GM12878 (cell line): ENCODE data around the gene GNAL. TPM values are rescaled to one million over a fixed set of nuclear protein-coding genes. Genes with fewer than 3 reads are reported as not detected.

Experiments
- ATAC-seq: fragments of 200-7000 bp; cut with Tn5 transposase; 3 replicates; pipeline ENCODE4 v1.9.1; 2020; ENCODE audit warnings: mild to moderate bottlenecking, moderate library complexity
- BruUV-seq: library from RNA; stranded (reverse); fragments of 400-500 nt; replicated peaks from 2 replicates; lab custom pipeline; 2021; lab: Mats Ljungman, UMichigan
- CTCF ChIA-PET: fragments of 300-600 bp; sonication (Branson Sonifier 250); formaldehyde crosslinking; extraction: SDS; loops from one replicate; lab custom pipeline; 2021; ENCODE audit warnings: inconsistent platforms; lab: Yijun Ruan, JAX
- POLR2A ChIA-PET: fragments of 350-600 bp; formaldehyde crosslinking; extraction: SDS; loops from one replicate; lab custom pipeline; 2021; ENCODE audit warnings: inconsistent platforms; lab: Charles Lee
- RAD21 ChIA-PET: fragments of 300-600 bp; sonication (Branson Sonifier 250); formaldehyde crosslinking; loops from one replicate; lab custom pipeline; 2023; ENCODE audit warnings: antibody characterized with exemption; ENCODE audit not compliant: unreplicated experiment; lab: Charles Lee
- SMC1A ChIA-PET: fragments of 300-600 bp; sonication (Branson Sonifier 250); formaldehyde crosslinking; loops from one replicate; lab custom pipeline; 2023; ENCODE audit not compliant: unreplicated experiment, uncharacterized antibody; lab: Charles Lee
- DNase-seq: peaks from one replicate; pipeline ENCODE4 v3.0.0-alpha.2; 2011; ENCODE audit warnings: low read depth, low spot score
- FAIRE-seq: peaks from 3 replicates; lab custom pipeline; 2011; peaks lifted over from hg19 to GRCh38; lab: Jason Lieb, UNC
- H2AFZ ChIP-seq: 2 replicates; pipeline ENCODE4 v1.6.0; 2011; ENCODE audit warnings: low read depth, low read length, control low read depth; ENCODE audit not compliant: control insufficient read depth
- H3K27ac ChIP-seq: 2 replicates; pipeline ENCODE4 v1.5.1; 2011; ENCODE audit warnings: control low read depth; ENCODE audit not compliant: control insufficient read depth, insufficient read depth
- H3K27me3 ChIP-seq, 2 experiments: replicated peaks in 1 of 2; 2 replicates each; pipeline versions ENCODE4 v1.6.0 to v1.6.1; 2011; ENCODE audit warnings: low read length in 1 of 2; ENCODE audit not compliant: control insufficient read depth in 2 of 2, insufficient read depth in 2 of 2
- H3K36me3 ChIP-seq, 2 experiments: 2 replicates each; pipeline ENCODE4 v1.5.1; 2011; ENCODE audit warnings: low read length in 1 of 2; ENCODE audit not compliant: control insufficient read depth in 2 of 2, insufficient read depth in 2 of 2
- H3K4me1 ChIP-seq: 2 replicates; pipeline ENCODE4 v1.6.1; 2011; ENCODE audit warnings: mild to moderate bottlenecking, low read length, moderate library complexity, mixed read lengths; ENCODE audit not compliant: control insufficient read depth, insufficient read depth
- H3K4me2 ChIP-seq: 2 replicates; pipeline ENCODE4 v1.6.0; 2011; ENCODE audit warnings: control low read depth; ENCODE audit not compliant: control insufficient read depth, insufficient read depth
- H3K4me3 ChIP-seq: fragments of 200-600 bp; sonication (generic); 2 replicates; pipeline ENCODE4 v1.5.1; 2016
- H3K79me2 ChIP-seq: 2 replicates; pipeline ENCODE4 v1.6.0; 2011; ENCODE audit warnings: low read length; ENCODE audit not compliant: control insufficient read depth, insufficient read depth
- H3K9ac ChIP-seq: 2 replicates; pipeline ENCODE4 v1.8.0; 2011; ENCODE audit warnings: low read length, control low read depth, mixed read lengths; ENCODE audit not compliant: control insufficient read depth, insufficient read depth
- H3K9me3 ChIP-seq: replicated peaks from 3 replicates; pipeline ENCODE4 v1.5.1; 2011; ENCODE audit warnings: mild to moderate bottlenecking, low read length; ENCODE audit not compliant: control insufficient read depth, insufficient read depth
- H4K20me1 ChIP-seq: 2 replicates; pipeline ENCODE4 v1.6.0; 2011; ENCODE audit not compliant: control insufficient read depth, insufficient read depth
- IRF5 ChIP-seq: fragments of 450-650 bp; IDR thresholded peaks from 2 replicates; pipeline ENCODE4 v1.6.1; 2017; ENCODE audit warnings: borderline replicate concordance
- KLF5 ChIP-seq: fragments of 450-650 bp; IDR thresholded peaks from 2 replicates; pipeline ENCODE4 v1.6.1; 2014; ENCODE audit warnings: mild to moderate bottlenecking; ENCODE audit not compliant: partially characterized antibody
- ZNF592 ChIP-seq: fragments of 450-650 bp; IDR thresholded peaks from 2 replicates; pipeline ENCODE4 v1.6.1; 2017; ENCODE audit warnings: mild to moderate bottlenecking, moderate library complexity
- WGBS: methylation state at CpG from one replicate; pipeline ENCODE4 v1.1.6; 2016; ENCODE audit warnings: low lambda C conversion rate; ENCODE audit not compliant: insufficient replicate concordance, insufficient coverage; ENCODE audit errors: missing lambda C conversion rate; 5-methylcytosine and 5-hydroxymethylcytosine counted together
- in situ Hi-C: fragments of 300-500 bp; cut with MboI; formaldehyde crosslinking; loops from 9 replicates; pipeline ENCODE4 v1.14.3; 2018; ENCODE audit warnings: mixed read lengths
- intact Hi-C: fragments of 100-400 bp; cut with micrococcal nuclease; formaldehyde crosslinking; loops from one replicate; pipeline ENCODE4 v1.14.2; 2022; ENCODE audit not compliant: unreplicated experiment
- polyA plus RNA-seq, 11 experiments: library from polyadenylated mRNA; depleted of rRNA in 4 of 11; unstranded in 6 of 11; stranded (reverse) in 5 of 11; fragments of >200 nt; fragmentation: Nextera tagmentation in 4 of 11; fragmentation: Illumina TruSeq in 1 of 11; extraction: Ambion mirVana in 4 of 11; extraction: Trizol in 1 of 11; gene quantifications; 1 replicate in 1 of 11; 2 replicates in 10 of 11; pipeline versions ENCODE4 v1.2.1 to v1.2.3, GENCODE V29; 2011 to 2016; ENCODE audit warnings: inconsistent platforms in 2 of 11, missing spikeins in 2 of 11, low read depth in 1 of 11
- total RNA-seq, 4 experiments: library from RNA; depleted of rRNA in 3 of 4; stranded (reverse); fragments of >200 nt in 3 of 4; fragmentation: Illumina TruSeq in 1 of 4; extraction: Trizol in 1 of 4; gene quantifications; 2 replicates each; pipeline versions ENCODE4 v1.2.1 to v1.2.3, GENCODE V29; 2013 to 2021

GNAL gene
- total and polyA plus RNA-seq, 10 of the 15 experiments (the other 5 are each of a cell fraction or from before 2014, with no cell fraction given): 0.02 to 0.39 (median 0.05) TPM; not detected in 5

GRCh38 chr18:11810379-11810778 is 121.3 kb downstream of the GNAL start (continued):
- no peak for TF ChIP-seq IRF5

DNA sequence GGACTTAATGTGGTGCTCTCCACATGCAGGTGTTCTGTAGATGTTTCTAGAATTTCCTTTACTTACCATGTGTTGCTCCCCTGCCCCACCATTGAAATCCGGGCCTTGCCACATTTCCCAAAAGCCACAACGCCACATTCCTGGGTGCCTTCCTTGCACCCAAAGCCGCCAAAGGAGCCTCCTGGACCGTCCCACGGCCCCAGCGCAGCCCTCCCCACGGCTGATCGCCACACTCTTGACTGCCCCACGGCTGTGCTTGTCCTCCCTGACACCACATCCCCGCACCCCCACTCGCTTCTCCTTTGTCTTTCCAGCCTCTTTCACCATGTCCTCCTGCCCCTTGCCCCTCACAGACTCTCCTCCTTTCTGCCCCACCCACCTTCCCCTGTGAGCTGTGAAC is 121.9 kb downstream of the GNAL start:
- no peaks in the 10 kb centered on the region for H3K79me2 ChIP-seq
- TF ChIP-seq ZNF592 (no peak), KLF5 (no peak)
- no peaks in the 10 kb centered on the region for H3K9me3 ChIP-seq
- intact Hi-C loops: loop anchor here (10.0 kb wide), 1 partner anchor 56 kb away; no protein-coding TSS in a partner anchor
- H2AFZ ChIP-seq: no peak overlapping the region
- H3K9ac ChIP-seq: no peak overlapping the region
- no peak overlapping the region for H3K4me2 ChIP-seq
- ATAC-seq: no peak
- H3K27ac ChIP-seq: no peak overlapping the region
- in situ Hi-C loops: no loop called here
- no TSS peak for BruUV-seq
- POLR2A ChIA-PET: no interaction called here
- SMC1A ChIA-PET: interaction anchor here (0.6 kb wide), 1 partner anchor 1758 kb away, joined by 3 read pairs; no protein-coding TSS in a partner anchor
- FAIRE-seq: no peak
- DNase-seq: no peak
- no peaks in the 10 kb centered on the region; a peak in 2 of 4 replicates for H3K27me3 ChIP-seq
- no peak overlapping the region for H3K4me3 ChIP-seq
- CTCF ChIA-PET: no interaction called here
- 18% methylated on average over 11 of the region's 11 CpGs for WGBS
- H4K20me1 ChIP-seq: no peaks in the 10 kb centered on the region
- no peaks in the 10 kb centered on the region for H3K4me1 ChIP-seq
- H3K36me3 ChIP-seq: no peaks in the 10 kb centered on the region
- RAD21 ChIA-PET: no interaction called here
